GM19035 (cell line): ENCODE data around the gene CHRM4.

ENCODE experiments used
- ATAC-seq: cut with Tn5 transposase; IDR thresholded peaks from one replicate; pipeline ENCODE4 v1.9.1; 2021; ENCODE audit not compliant: unreplicated experiment

CHRM4 gene

GRCh38 chr11:46391578-46392420 lies at the start of gene CHRM4:
Gene CHRM4, minus strand, starts transcription at chr11:46391776. Its CDS starts 5,219 bp downstream, at chr11:46386557.
- ATAC-seq = no peak

- no peak for ATAC-seq
Observed at GRCh38 chr11:46438211-46438610, 46.6 kb upstream of the CHRM4 start.

- ATAC-seq = no peak
Observed at GRCh38 chr11:46437122-46437689, 45.6 kb upstream of the CHRM4 start.

GRCh38 chr11:46436113-46436512 lies 44.5 kb upstream of the CHRM4 start:
- no peak for ATAC-seq

GRCh38 chr11:46435679-46436078 lies 44.1 kb upstream of the CHRM4 start:
- ATAC-seq = no peak

- no peak for ATAC-seq
Observed at GRCh38 chr11:46431211-46431610, 39.6 kb upstream of the CHRM4 start.

- ATAC-seq = no peak
Observed at GRCh38 chr11:46429717-46430116, 38.1 kb upstream of the CHRM4 start.

GRCh38 chr11:46427364-46427763 lies 35.8 kb upstream of the CHRM4 start:
- ATAC-seq = no peak

- ATAC-seq = no peak
Observed at GRCh38 chr11:46426233-46426991, 34.8 kb upstream of the CHRM4 start.

GRCh38 chr11:46422588-46422987 lies 31.0 kb upstream of the CHRM4 start:
- no peak for ATAC-seq

- no peak for ATAC-seq
Observed at GRCh38 chr11:46421257-46421880, 29.8 kb upstream of the CHRM4 start.

GRCh38 chr11:46420513-46420912 lies 28.9 kb upstream of the CHRM4 start:
- ATAC-seq = no peak

- no peak for ATAC-seq
Observed at GRCh38 chr11:46418751-46419150, 27.2 kb upstream of the CHRM4 start.

- no peak for ATAC-seq
Observed at GRCh38 chr11:46417711-46418110, 26.1 kb upstream of the CHRM4 start.

- no peak for ATAC-seq
Observed at GRCh38 chr11:46414879-46415278, 23.3 kb upstream of the CHRM4 start.

- ATAC-seq = no peak
Observed at GRCh38 chr11:46414466-46414796, 22.9 kb upstream of the CHRM4 start.

GRCh38 chr11:46413760-46414465 lies 22.3 kb upstream of the CHRM4 start:
- ATAC-seq = no peak

GRCh38 chr11:46410021-46410420 lies 18.4 kb upstream of the CHRM4 start:
- ATAC-seq = no peak

- ATAC-seq = no peak
Observed at GRCh38 chr11:46408407-46408986, 16.9 kb upstream of the CHRM4 start.

- no peak for ATAC-seq
Observed at GRCh38 chr11:46407635-46408034, 16.1 kb upstream of the CHRM4 start.
